Esophagus (tissue), 2 donors: ENCODE measurements around the gene PRF1. TPM values are rescaled to one million over a fixed set of nuclear protein-coding genes. Genes with fewer than 3 reads are reported as not detected.
A peak's percentile ranks its signal among the peaks of the same experiment; 100 is the strongest.

Experiments used
- H3K27ac ChIP-seq, 2 donors: one replicate each; pipeline ENCODE4 v1.5.1; 2013; ENCODE audit warnings: low read depth in 2 of 2, mild to moderate bottlenecking in 2 of 2, inconsistent platforms in 1 of 2, low read length in 1 of 2, moderate library complexity in 1 of 2
- H3K27me3 ChIP-seq, 2 donors: one replicate each; pipeline ENCODE4 v1.6.1; 2013; ENCODE audit warnings: low read length in 2 of 2, control low read depth in 1 of 2, mild to moderate bottlenecking in 1 of 2; ENCODE audit not compliant: insufficient read depth in 2 of 2, control insufficient read depth in 1 of 2
- H3K36me3 ChIP-seq, 2 donors: one replicate each; pipeline ENCODE4 v1.6.1; 2013; ENCODE audit warnings: low read length in 1 of 2; ENCODE audit not compliant: control insufficient read depth in 2 of 2, insufficient read depth in 2 of 2
- H3K4me1 ChIP-seq, 2 donors: one replicate each; pipeline ENCODE4 v1.6.1; 2013; ENCODE audit warnings: low read length in 1 of 2; ENCODE audit not compliant: control insufficient read depth in 2 of 2, insufficient read depth in 2 of 2
- H3K4me3 ChIP-seq, 2 donors: one replicate each; pipeline ENCODE4 v1.5.1; 2013; ENCODE audit warnings: low read length in 2 of 2, mild to moderate bottlenecking in 2 of 2, low read depth in 1 of 2, moderate library complexity in 1 of 2
- H3K9me3 ChIP-seq, 2 donors: one replicate each; pipeline ENCODE4 v1.6.1; 2013; ENCODE audit warnings: mild to moderate bottlenecking in 2 of 2, low read depth in 1 of 2, low read length in 1 of 2, moderate library complexity in 1 of 2; ENCODE audit not compliant: control insufficient read depth in 2 of 2, insufficient read depth in 1 of 2
- WGBS, 2 donors: extraction: QIAGEN DNeasy Blood & Tissue Kit; methylation state at CpG; one replicate each; pipeline ENCODE4 v1.1.7; 2013; 5-methylcytosine and 5-hydroxymethylcytosine counted together
- polyA plus RNA-seq, 2 donors: library from polyadenylated mRNA; stranded (reverse); fragments of 200-250 nt; gene quantifications; one replicate each; pipeline ENCODE4 v1.2.3, GENCODE V29; 2013
- donor health status: healthy with polysubstance abuse.
- donor health status: Bipolar disorder and iron deficiency.

The PRF1 gene
- polyA plus RNA-seq, 2 donors, result 0.71 to 1.8 TPM

- no peaks in the 10 kb centered on the region for H3K36me3 ChIP-seq
- H3K27me3 ChIP-seq, result no peaks in the 10 kb centered on the region
- no peaks in the 10 kb centered on the region for H3K9me3 ChIP-seq
- WGBS, 2 donors, result 92 to 98% methylated on average over 4 of the region's 4 CpGs
- H3K4me3 ChIP-seq, result no peak overlapping the region
- no peak overlapping the region for H3K27ac ChIP-seq
- H3K4me1 ChIP-seq, result peaks cover 0 to 2% of the 10 kb centered on the region in 2 donors
Measured at GRCh38 chr10:70607936-70608335, 5.4 kb upstream of the PRF1 start.

- Histone ChIP-seq H3K4me1 (peaks cover 0 to 4% of the 10 kb centered on the region in 2 donors), H3K27ac (no peak overlapping the region), H3K36me3 (no peaks in the 10 kb centered on the region), H3K9me3 (no peaks in the 10 kb centered on the region), H3K4me3 (no peak overlapping the region), H3K27me3 (no peaks in the 10 kb centered on the region)
- WGBS, 2 donors, result 42 to 73% methylated on average over 2 of the region's 2 CpGs
Measured at GRCh38 chr10:70605161-70605560, 2.6 kb upstream of the PRF1 start.

GRCh38 chr10:70604106-70604505, 1.6 kb upstream of the PRF1 start:
- Histone ChIP-seq H3K9me3 (no peaks in the 10 kb centered on the region), H3K27me3 (no peaks in the 10 kb centered on the region), H3K4me3 (no peak overlapping the region), H3K36me3 (no peaks in the 10 kb centered on the region), H3K4me1 (peaks cover 0 to 4% of the 10 kb centered on the region in 2 donors), H3K27ac (no peak overlapping the region)
- 79 to 86% methylated on average over 4 of the region's 4 CpGs for WGBS, 2 donors

- H3K36me3 ChIP-seq, result no peaks in the 10 kb centered on the region
- no peak overlapping the region for H3K27ac ChIP-seq
- H3K27me3 ChIP-seq, result no peaks in the 10 kb centered on the region
- H3K4me3 ChIP-seq, result no peak overlapping the region
- H3K9me3 ChIP-seq, result no peaks in the 10 kb centered on the region
- peaks cover 0 to 4% of the 10 kb centered on the region in 2 donors for H3K4me1 ChIP-seq
- WGBS, 2 donors, result 73 to 76% methylated on average over 7 of the region's 7 CpGs
Measured at GRCh38 chr10:70603449-70603801, 884 bp upstream of the PRF1 start.

GRCh38 chr10:70601746-70602145, 795 bp downstream of the PRF1 start:
- no peaks in the 10 kb centered on the region for H3K36me3 ChIP-seq
- H3K27me3 ChIP-seq, result no peaks in the 10 kb centered on the region
- no peaks in the 10 kb centered on the region for H3K9me3 ChIP-seq
- peaks cover 0 to 7% of the 10 kb centered on the region in 2 donors for H3K4me1 ChIP-seq
- 63 to 65% methylated on average over 5 of the region's 5 CpGs for WGBS, 2 donors
- H3K27ac ChIP-seq, result no peak overlapping the region
- peak overlapping the region in 1 of 2 donors; percentile 28 for H3K4me3 ChIP-seq

GRCh38 chr10:70600512-70601395, 1.8 kb downstream of the PRF1 start:
- no peaks in the 10 kb centered on the region for H3K27me3 ChIP-seq
- WGBS, 2 donors, result 93 to 95% methylated on average over 24 of the region's 24 CpGs
- peaks cover 0 to 7% of the 10 kb centered on the region in 2 donors for H3K4me1 ChIP-seq
- H3K4me3 ChIP-seq, result no peak overlapping the region
- no peaks in the 10 kb centered on the region for H3K36me3 ChIP-seq
- no peaks in the 10 kb centered on the region for H3K9me3 ChIP-seq
- H3K27ac ChIP-seq, result no peak overlapping the region

- H3K27ac ChIP-seq, result no peak overlapping the region
- H3K27me3 ChIP-seq, result no peaks in the 10 kb centered on the region
- 90 to 91% methylated on average over 4 of the region's 4 CpGs for WGBS, 2 donors
- no peaks in the 10 kb centered on the region for H3K36me3 ChIP-seq
- H3K4me1 ChIP-seq, result peaks cover 0 to 7% of the 10 kb centered on the region in 2 donors
- H3K9me3 ChIP-seq, result no peaks in the 10 kb centered on the region
- H3K4me3 ChIP-seq, result no peak overlapping the region
Measured at GRCh38 chr10:70599791-70600190, 2.8 kb downstream of the PRF1 start.

- Histone ChIP-seq H3K27me3 (no peaks in the 10 kb centered on the region), H3K27ac (no peak overlapping the region), H3K4me1 (peaks cover 0 to 7% of the 10 kb centered on the region in 2 donors), H3K4me3 (no peak overlapping the region), H3K36me3 (no peaks in the 10 kb centered on the region), H3K9me3 (no peaks in the 10 kb centered on the region)
- 91 to 97% methylated on average over 8 of the region's 8 CpGs for WGBS, 2 donors
Measured at GRCh38 chr10:70599319-70599718, 3.2 kb downstream of the PRF1 start.

- 92% methylated on average over 15 to 16 of the region's 16 CpGs for WGBS, 2 donors
- H3K27me3 ChIP-seq, result no peaks in the 10 kb centered on the region
- no peak overlapping the region for H3K27ac ChIP-seq
- H3K36me3 ChIP-seq, result no peaks in the 10 kb centered on the region
- H3K4me3 ChIP-seq, result no peak overlapping the region
- no peaks in the 10 kb centered on the region for H3K9me3 ChIP-seq
- peaks cover 0 to 7% of the 10 kb centered on the region in 2 donors for H3K4me1 ChIP-seq
Measured at GRCh38 chr10:70598857-70599295, 3.7 kb downstream of the PRF1 start.
